HG02970 (cell line): Measurements from ENCODE around the gene SEMA5A.

Source experiments
- ATAC-seq: cut with Tn5 transposase; IDR thresholded peaks from one replicate; pipeline ENCODE4 v1.9.1; 2021; ENCODE audit warnings: mild to moderate bottlenecking, moderate library complexity, moderate number of reproducible peaks; ENCODE audit not compliant: unreplicated experiment, low FRiP score

The SEMA5A gene

GRCh38 chr5:9297134-9297533, 248.7 kb downstream of the SEMA5A start:
- ATAC-seq = no peak

- ATAC-seq = no peak
These were observed 250.4 kb downstream of the SEMA5A start for GRCh38 chr5:9295466-9295801.

- no peak for ATAC-seq
These were observed 250.9 kb downstream of the SEMA5A start for GRCh38 chr5:9294793-9295465.

- ATAC-seq = no peak
These were observed 257.6 kb downstream of the SEMA5A start for GRCh38 chr5:9288234-9288633.

- no peak for ATAC-seq
These were observed 261.0 kb downstream of the SEMA5A start for GRCh38 chr5:9284781-9285307.

GRCh38 chr5:9284272-9284671, 261.6 kb downstream of the SEMA5A start:
- ATAC-seq = no peak

- no peak for ATAC-seq
These were observed 262.4 kb downstream of the SEMA5A start for GRCh38 chr5:9283473-9283872.

- ATAC-seq = no peak
These were observed 262.9 kb downstream of the SEMA5A start for GRCh38 chr5:9283021-9283420.

- no peak for ATAC-seq
These were observed 263.7 kb downstream of the SEMA5A start for GRCh38 chr5:9282211-9282610.

- no peak for ATAC-seq
These were observed 266.1 kb downstream of the SEMA5A start for GRCh38 chr5:9279774-9280173.

GRCh38 chr5:9278921-9279603, 266.8 kb downstream of the SEMA5A start:
- no peak for ATAC-seq

GRCh38 chr5:9269014-9269413, 276.9 kb downstream of the SEMA5A start:
- ATAC-seq = no peak

GRCh38 chr5:9268226-9268625, 277.6 kb downstream of the SEMA5A start:
- no peak for ATAC-seq

GRCh38 chr5:9265441-9266287, 280.2 kb downstream of the SEMA5A start:
- no peak for ATAC-seq

GRCh38 chr5:9264301-9264700, 281.6 kb downstream of the SEMA5A start:
- no peak for ATAC-seq

GRCh38 chr5:9263656-9264055, 282.2 kb downstream of the SEMA5A start:
- no peak for ATAC-seq

GRCh38 chr5:9251379-9251980, 294.4 kb downstream of the SEMA5A start:
- no peak for ATAC-seq

GRCh38 chr5:9249231-9249630, 296.6 kb downstream of the SEMA5A start:
- no peak for ATAC-seq

GRCh38 chr5:9245071-9245470, 300.8 kb downstream of the SEMA5A start:
- no peak for ATAC-seq

GRCh38 chr5:9244417-9244816, 301.5 kb downstream of the SEMA5A start:
- no peak for ATAC-seq
